ENCODE data around the gene COBL. TPM values are rescaled to one million over a fixed set of nuclear protein-coding genes. Genes with fewer than 3 reads are reported as not detected.

COBL gene
- total and polyA plus RNA-seq, 2 experiments from 2014 or later = 0.07 to 0.69 TPM

GRCh38 chr7:51298912-51299311, 17.7 kb downstream of the COBL start:
- DNase-seq (ENCODE audit: low read depth in 1 of 2, low spot score in 1 of 2) = no peak
- no peak for TF ChIP-seq CTCF (IDR thresholded peaks at IDR 0.05; ENCODE audit: low read depth, low read length)
- Histone ChIP-seq H3K4me3 (no peak overlapping the region), H3K9me3 (ENCODE audit: low read depth) (no peaks in the 10 kb centered on the region), H3K27me3 (no peaks in the 10 kb centered on the region), H3K4me1 (ENCODE audit: low read depth) (peaks cover 7% of the 10 kb centered on the region), H3K27ac (no peak overlapping the region), H3K36me3 (no peaks in the 10 kb centered on the region)

DNA sequence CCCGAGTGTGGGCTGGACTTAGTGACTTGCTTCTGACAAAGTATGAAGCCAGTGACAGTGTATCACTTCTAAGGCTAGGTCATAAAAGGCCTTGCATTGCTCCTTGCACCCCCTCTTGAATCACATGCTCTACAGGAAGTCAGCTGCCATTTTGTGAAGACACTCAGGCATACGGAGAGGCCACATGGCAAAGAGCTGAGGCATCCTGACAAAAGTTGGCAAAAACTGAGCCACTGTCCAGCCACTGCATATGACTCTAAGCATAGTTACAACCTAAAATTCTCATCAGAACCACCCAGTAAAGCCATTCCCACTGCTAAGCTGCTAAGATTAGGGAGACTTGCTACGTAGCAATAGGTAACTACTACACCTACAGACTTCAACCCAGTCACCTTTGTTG, 18.6 kb downstream of the COBL start:
- H3K9me3 ChIP-seq (ENCODE audit: low read depth) = no peaks in the 10 kb centered on the region
- H3K4me3 ChIP-seq = no peak overlapping the region
- no peaks in the 10 kb centered on the region for H3K27me3 ChIP-seq
- peaks cover 7% of the 10 kb centered on the region for H3K4me1 ChIP-seq (ENCODE audit: low read depth)
- TF ChIP-seq CTCF (IDR thresholded peaks at IDR 0.05; ENCODE audit: low read depth, low read length) = no peak
- H3K27ac ChIP-seq = no peak overlapping the region
- H3K36me3 ChIP-seq = no peaks in the 10 kb centered on the region
- DNase-seq (ENCODE audit: low read depth in 1 of 2, low spot score in 1 of 2) = no peak

DNA sequence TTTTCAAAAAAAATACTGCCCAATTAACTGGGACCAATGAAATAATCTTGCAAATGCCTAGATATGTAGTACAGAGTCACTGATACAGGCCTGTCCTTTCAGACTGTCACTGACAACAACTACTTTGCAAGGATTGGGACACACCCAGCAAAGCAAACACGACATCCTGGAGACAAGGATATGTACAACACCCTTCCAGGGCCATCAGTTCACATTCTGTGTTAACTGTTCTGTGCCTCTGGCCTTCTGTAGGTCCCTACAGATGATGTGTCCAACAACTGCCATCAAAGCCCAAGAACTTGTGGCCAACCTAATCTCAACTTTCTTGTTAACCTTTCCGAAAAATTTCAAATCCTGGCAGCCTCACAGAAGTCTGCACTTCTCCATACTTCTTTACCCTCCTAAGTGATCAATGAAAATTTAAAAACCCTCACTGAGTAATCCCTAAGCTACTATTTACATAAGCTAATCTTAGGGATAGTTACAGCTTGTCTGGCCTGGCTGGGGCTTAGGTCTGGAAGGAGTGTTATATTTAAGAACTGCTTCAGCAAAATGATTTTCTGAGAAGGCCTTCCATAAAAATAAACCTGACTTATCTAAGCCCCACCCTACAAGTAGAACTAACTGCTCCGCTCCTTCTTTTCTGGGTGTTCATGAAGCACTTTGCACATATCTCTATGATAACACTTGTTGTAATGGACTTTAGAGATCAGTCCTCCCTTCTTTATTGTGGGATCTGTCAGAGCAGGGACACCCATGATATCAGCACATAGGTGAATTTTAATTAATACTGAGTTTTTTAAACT, 21.0 kb downstream of the COBL start:
- TF ChIP-seq CTCF (IDR thresholded peaks at IDR 0.05; ENCODE audit: low read depth, low read length) = no peak
- DNase-seq (ENCODE audit: low read depth in 1 of 2, low spot score in 1 of 2) = no peak
- H3K4me3 ChIP-seq = no peak overlapping the region

GRCh38 chr7:51292596-51292995, 24.0 kb downstream of the COBL start:
- Histone ChIP-seq H3K36me3 (no peaks in the 10 kb centered on the region), H3K27ac (no peak overlapping the region), H3K4me1 (ENCODE audit: low read depth) (peaks cover 15% of the 10 kb centered on the region), H3K27me3 (no peaks in the 10 kb centered on the region), H3K4me3 (no peak overlapping the region), H3K9me3 (ENCODE audit: low read depth) (no peaks in the 10 kb centered on the region)
- TF ChIP-seq CTCF (IDR thresholded peaks at IDR 0.05; ENCODE audit: low read depth, low read length) = no peak
- DNase-seq (ENCODE audit: low read depth in 1 of 2, low spot score in 1 of 2) = no peak

More for the DNA sequence above, 21.0 kb downstream of the COBL start:
- Histone ChIP-seq H3K9me3 (ENCODE audit: low read depth) (no peaks in the 10 kb centered on the region), H3K27me3 (no peaks in the 10 kb centered on the region), H3K36me3 (no peaks in the 10 kb centered on the region), H3K27ac (no peak overlapping the region), H3K4me1 (ENCODE audit: low read depth) (peaks cover 7% of the 10 kb centered on the region)

DNA sequence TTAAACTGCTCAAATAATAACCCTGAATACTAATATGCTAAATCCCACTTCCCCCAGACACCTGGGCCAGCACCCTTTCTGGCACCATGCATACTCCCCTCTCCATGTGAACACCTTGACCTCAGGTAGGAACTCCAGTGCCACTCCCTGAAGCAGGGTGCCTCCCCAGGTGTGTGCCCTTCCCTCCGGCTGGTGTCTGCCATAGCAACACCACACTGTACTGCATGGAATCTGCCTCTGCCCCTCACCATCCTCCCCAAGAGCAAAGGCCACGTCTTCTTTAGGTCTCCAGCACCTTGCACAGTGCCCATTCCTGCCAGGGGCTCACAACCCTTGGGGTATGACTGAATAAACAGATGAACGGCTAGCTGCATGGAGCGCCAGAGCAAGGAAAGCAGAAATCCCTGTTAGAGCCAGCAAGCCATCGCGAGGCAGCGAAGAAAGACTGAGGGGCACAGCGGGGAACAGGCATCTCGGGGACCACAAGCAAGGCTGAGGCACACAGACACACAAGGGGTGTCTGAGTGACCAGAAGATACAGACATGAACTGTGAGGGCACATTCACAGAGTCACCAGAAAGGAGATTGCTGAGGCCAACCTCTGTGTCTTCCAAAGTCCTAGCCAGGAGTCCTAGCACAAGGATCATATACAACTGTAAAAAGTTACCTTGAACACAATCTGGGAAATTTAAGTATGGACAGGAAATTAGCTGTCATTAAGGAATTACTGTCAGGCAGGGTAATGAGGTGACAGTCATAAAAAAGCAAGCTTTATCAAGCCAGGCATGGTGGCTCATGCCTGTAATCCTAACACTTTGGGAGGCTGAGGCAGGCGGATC, 25.7 kb downstream of the COBL start:
- no peaks in the 10 kb centered on the region for H3K27me3 ChIP-seq
- H3K4me1 ChIP-seq (ENCODE audit: low read depth) = peaks cover 12% of the 10 kb centered on the region
- no peaks in the 10 kb centered on the region for H3K36me3 ChIP-seq
- no peak overlapping the region for H3K4me3 ChIP-seq
- no peak overlapping the region for H3K27ac ChIP-seq
- no peak for DNase-seq (ENCODE audit: low read depth in 1 of 2, low spot score in 1 of 2)
- no peak for TF ChIP-seq CTCF (IDR thresholded peaks at IDR 0.05; ENCODE audit: low read depth, low read length)
- no peaks in the 10 kb centered on the region for H3K9me3 ChIP-seq (ENCODE audit: low read depth)
